ENCODE results near the gene ZBTB7C. TPM values are rescaled to one million over a fixed set of nuclear protein-coding genes. Genes with fewer than 3 reads are reported as not detected.

Gene ZBTB7C
- total RNA-seq, 1 experiment from 2014 or later: 0.33 TPM

- H3K79me1 ChIP-seq (ENCODE audit: insufficient read depth, low read depth, low read length, poor library complexity, severe bottlenecking): no peaks in the 10 kb centered on the region
- H3K18ac ChIP-seq (ENCODE audit: insufficient read length, low read depth, low read length): no peak overlapping the region
- no peaks in the 10 kb centered on the region for H3K23me2 ChIP-seq (ENCODE audit: insufficient read length, low read depth, low read length, poor library complexity, severe bottlenecking)
- H3K23ac ChIP-seq (ENCODE audit: insufficient read length, low read depth, low read length): no peak overlapping the region
- H3K4me2 ChIP-seq (ENCODE audit: insufficient read depth, insufficient read length, low read length): no peak overlapping the region
- H4K91ac ChIP-seq (ENCODE audit: insufficient read length, low read depth, low read length): no peak overlapping the region
- no peak overlapping the region for H3K56ac ChIP-seq (ENCODE audit: insufficient read length, low read depth, low read length)
- no peaks in the 10 kb centered on the region for H3K9me3 ChIP-seq (ENCODE audit: control insufficient read depth, low read depth, low read length)
- H3K36me3 Mint-ChIP-seq (ENCODE audit: insufficient read depth in 1 of 3, low read depth in 3 of 3): no peaks in the 10 kb centered on the region
- no peak for TF ChIP-seq CTCF (conservative IDR thresholded peaks at IDR 0.05)
- H4K5ac ChIP-seq (ENCODE audit: insufficient read length, low read depth, low read length): no peak overlapping the region
- no peak overlapping the region for H3K4me3 Mint-ChIP-seq
- no peak overlapping the region for H2AK5ac ChIP-seq (ENCODE audit: insufficient read length, low read length)
- no peak overlapping the region for H2AFZ ChIP-seq (ENCODE audit: low read length)
- H3K27ac Mint-ChIP-seq: no peak overlapping the region; a peak in 1 of 7 replicates
- no peaks in the 10 kb centered on the region for H3K9me3 Mint-ChIP-seq
- no peak overlapping the region for H2BK5ac ChIP-seq (ENCODE audit: insufficient read length, low read length)
- no peak overlapping the region for H2BK120ac ChIP-seq (ENCODE audit: low read depth, low read length, poor library complexity, severe bottlenecking)
- H2BK15ac ChIP-seq (ENCODE audit: low read depth, low read length): no peak overlapping the region
- H3K79me2 ChIP-seq (ENCODE audit: insufficient read depth, low read length): no peaks in the 10 kb centered on the region
- no peaks in the 10 kb centered on the region; the same call in 1 of the 2 replicates for H3K27me3 ChIP-seq (ENCODE audit: insufficient read depth, low read length)
- DNase-seq: no peak
- no CpG with 5 or more reads among the region's 2 CpGs for WGBS (ENCODE audit: extremely low coverage, insufficient read length, low lambda C conversion rate)
- H3K27ac ChIP-seq (ENCODE audit: insufficient read length, low read depth, low read length): no peak overlapping the region
- H3K27me3 Mint-ChIP-seq (ENCODE audit: low read depth): peaks cover 8% of the 10 kb centered on the region
- H2BK20ac ChIP-seq (ENCODE audit: low read depth, low read length, poor library complexity, severe bottlenecking): no peak overlapping the region
- H3K4me1 ChIP-seq (ENCODE audit: insufficient read depth, low read length): peaks cover 5% of the 10 kb centered on the region; the same call in 1 of the 2 replicates
- no peak overlapping the region; the same call in 1 of the 2 replicates for H3K14ac ChIP-seq (ENCODE audit: insufficient read depth, low read length)
- H4K20me1 ChIP-seq (ENCODE audit: control insufficient read depth, insufficient read depth, insufficient read length): no peaks in the 10 kb centered on the region
- no peak overlapping the region for H3K4ac ChIP-seq (ENCODE audit: low read depth, low read length)
- H4K8ac ChIP-seq (replicated peaks; ENCODE audit: insufficient read length, low read depth, low read length): no peak overlapping the region
- no peak overlapping the region for H2BK12ac ChIP-seq (ENCODE audit: insufficient read length, low read depth, low read length)
- no peak overlapping the region for H3K9ac ChIP-seq (ENCODE audit: extremely low read depth, insufficient read length, low read length)
- peaks cover 23 to 30% of the 10 kb centered on the region in 2 experiments for H3K4me1 Mint-ChIP-seq
- H3T11ph ChIP-seq (ENCODE audit: low read length): no peak overlapping the region
Measured at GRCh38 chr18:48183613-48184012, 225.6 kb downstream of the ZBTB7C start.

Measured in H9 (cell line).